T-cell (primary cell): ENCODE data around the gene DELE1. TPM values are rescaled to one million over a fixed set of nuclear protein-coding genes. Genes with fewer than 3 reads are reported as not detected.

Experiments
- ATAC-seq, 4 experiments: fragments of 200-7000 bp in 3 of 4; fragments of 150-1000 bp in 1 of 4; cut with Tn5 transposase; replicated peaks in 1 of 4; 1 replicate in 3 of 4; 2 replicates in 1 of 4; pipeline ENCODE4 v1.10.0; 2021; ENCODE audit warnings: moderate library complexity in 3 of 4, mild to moderate bottlenecking in 2 of 4, moderate number of reproducible peaks in 1 of 4
- CTCF ChIA-PET, 2 donors: fragments of 300-600 bp; sonication (Branson Sonifier 250); formaldehyde crosslinking; loops; one replicate each; lab custom pipeline; 2022; ENCODE audit warnings: antibody characterized with exemption in 2 of 2; lab: Charles Lee
- POLR2A ChIA-PET, 2 donors: fragments of 300-600 bp; sonication (Branson Sonifier 250); formaldehyde crosslinking; loops; one replicate each; lab custom pipeline; 2022; ENCODE audit warnings: antibody characterized with exemption in 2 of 2; lab: Charles Lee
- DNase-seq, 35 experiments: peaks; one replicate each; pipeline versions ENCODE4 v3.0.0 to v3.0.0-alpha.2; 2013 to 2023
- H3K27ac ChIP-seq: one replicate; pipeline ENCODE4 v1.5.1; 2013; ENCODE audit warnings: low read length
- H3K27me3 ChIP-seq, 2 experiments: replicated peaks in 1 of 2; 1 replicate in 1 of 2; 2 replicates in 1 of 2; pipeline versions ENCODE4 v1.6.1 to v1.7.0; 2013; ENCODE audit warnings: low read length in 1 of 2, mixed read lengths in 1 of 2; ENCODE audit not compliant: control insufficient read depth in 2 of 2, insufficient read depth in 2 of 2; ENCODE audit errors: extremely low read depth in 1 of 2
- H3K36me3 ChIP-seq, 2 donors: 1 replicate in 1 of 2; 2 replicates in 1 of 2; pipeline versions ENCODE4 v1.6.1 to v1.7.0; 2013; ENCODE audit warnings: low read length in 1 of 2; ENCODE audit not compliant: control insufficient read depth in 2 of 2, insufficient read depth in 1 of 2; ENCODE audit errors: extremely low read depth in 1 of 2
- H3K4me1 ChIP-seq, 2 experiments: 1 replicate in 1 of 2; 2 replicates in 1 of 2; pipeline versions ENCODE4 v1.6.1 to v1.7.0; 2013; ENCODE audit warnings: low read length in 2 of 2, mixed read lengths in 1 of 2; ENCODE audit not compliant: insufficient read depth in 2 of 2, control insufficient read depth in 1 of 2; ENCODE audit errors: extremely low read depth in 1 of 2
- H3K4me3 ChIP-seq, 2 donors: 1 replicate in 1 of 2; 2 replicates in 1 of 2; pipeline versions ENCODE4 v1.5.1 to v1.7.0; 2013; ENCODE audit warnings: mild to moderate bottlenecking in 2 of 2, low read length in 1 of 2, moderate library complexity in 1 of 2; ENCODE audit not compliant: control insufficient read depth in 1 of 2; ENCODE audit errors: extremely low read depth in 1 of 2
- H3K9me3 ChIP-seq: 2 replicates; pipeline ENCODE4 v1.7.0; 2013
- H3K27ac Mint-ChIP-seq, 2 donors: one replicate each; pipeline ENCODE4 v1.8.0; 2020 to 2021; ENCODE audit warnings: mild to moderate bottlenecking in 2 of 2, mixed read lengths in 2 of 2
- H3K27me3 Mint-ChIP-seq, 2 donors: one replicate each; pipeline ENCODE4 v1.8.0; 2021 to 2022; ENCODE audit warnings: mixed read lengths in 2 of 2
- H3K36me3 Mint-ChIP-seq: one replicate; pipeline ENCODE4 v1.8.0; 2021; ENCODE audit warnings: mixed read lengths
- H3K4me1 Mint-ChIP-seq, 3 donors: one replicate each; pipeline ENCODE4 v1.8.0; 2020 to 2022; ENCODE audit warnings: mixed read lengths in 3 of 3, mild to moderate bottlenecking in 1 of 3
- H3K4me3 Mint-ChIP-seq, 3 donors: one replicate each; pipeline ENCODE4 v1.8.0; 2020 to 2022; ENCODE audit warnings: mild to moderate bottlenecking in 3 of 3, mixed read lengths in 3 of 3, moderate library complexity in 3 of 3
- H3K9me3 Mint-ChIP-seq, 3 donors: one replicate each; pipeline ENCODE4 v1.8.0; 2020 to 2022; ENCODE audit warnings: mixed read lengths in 3 of 3
- WGBS: methylation state at CpG from one replicate; pipeline ENCODE4 v1.1.5; 2013; ENCODE audit warnings: missing lambda C conversion rate; ENCODE audit not compliant: insufficient coverage; 5-methylcytosine and 5-hydroxymethylcytosine counted together
- total RNA-seq, 35 experiments: library from RNA in 6 of 35; stranded (reverse) in 6 of 35; fragments of 120-200 nt in 1 of 35; gene quantifications; one replicate each; pipeline versions ENCODE4 v1.2.1 to v1.2.4 and lab custom pipeline; 2013 to 2026

DELE1 gene, protein sequence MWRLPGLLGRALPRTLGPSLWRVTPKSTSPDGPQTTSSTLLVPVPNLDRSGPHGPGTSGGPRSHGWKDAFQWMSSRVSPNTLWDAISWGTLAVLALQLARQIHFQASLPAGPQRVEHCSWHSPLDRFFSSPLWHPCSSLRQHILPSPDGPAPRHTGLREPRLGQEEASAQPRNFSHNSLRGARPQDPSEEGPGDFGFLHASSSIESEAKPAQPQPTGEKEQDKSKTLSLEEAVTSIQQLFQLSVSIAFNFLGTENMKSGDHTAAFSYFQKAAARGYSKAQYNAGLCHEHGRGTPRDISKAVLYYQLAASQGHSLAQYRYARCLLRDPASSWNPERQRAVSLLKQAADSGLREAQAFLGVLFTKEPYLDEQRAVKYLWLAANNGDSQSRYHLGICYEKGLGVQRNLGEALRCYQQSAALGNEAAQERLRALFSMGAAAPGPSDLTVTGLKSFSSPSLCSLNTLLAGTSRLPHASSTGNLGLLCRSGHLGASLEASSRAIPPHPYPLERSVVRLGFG
- total RNA-seq (100 to 1,000 TPM in 1 of 5 donors, 10 to 100 TPM in 4; 80.3 to 130 (median 85.2) TPM), total RNA-seq (lab: John Stamatoyannopoulos, UW) (40.9 to 172 (median 85.5) reads per million in 29 experiments)
- 79.4 TPM for total RNA-seq (2013)

DNA sequence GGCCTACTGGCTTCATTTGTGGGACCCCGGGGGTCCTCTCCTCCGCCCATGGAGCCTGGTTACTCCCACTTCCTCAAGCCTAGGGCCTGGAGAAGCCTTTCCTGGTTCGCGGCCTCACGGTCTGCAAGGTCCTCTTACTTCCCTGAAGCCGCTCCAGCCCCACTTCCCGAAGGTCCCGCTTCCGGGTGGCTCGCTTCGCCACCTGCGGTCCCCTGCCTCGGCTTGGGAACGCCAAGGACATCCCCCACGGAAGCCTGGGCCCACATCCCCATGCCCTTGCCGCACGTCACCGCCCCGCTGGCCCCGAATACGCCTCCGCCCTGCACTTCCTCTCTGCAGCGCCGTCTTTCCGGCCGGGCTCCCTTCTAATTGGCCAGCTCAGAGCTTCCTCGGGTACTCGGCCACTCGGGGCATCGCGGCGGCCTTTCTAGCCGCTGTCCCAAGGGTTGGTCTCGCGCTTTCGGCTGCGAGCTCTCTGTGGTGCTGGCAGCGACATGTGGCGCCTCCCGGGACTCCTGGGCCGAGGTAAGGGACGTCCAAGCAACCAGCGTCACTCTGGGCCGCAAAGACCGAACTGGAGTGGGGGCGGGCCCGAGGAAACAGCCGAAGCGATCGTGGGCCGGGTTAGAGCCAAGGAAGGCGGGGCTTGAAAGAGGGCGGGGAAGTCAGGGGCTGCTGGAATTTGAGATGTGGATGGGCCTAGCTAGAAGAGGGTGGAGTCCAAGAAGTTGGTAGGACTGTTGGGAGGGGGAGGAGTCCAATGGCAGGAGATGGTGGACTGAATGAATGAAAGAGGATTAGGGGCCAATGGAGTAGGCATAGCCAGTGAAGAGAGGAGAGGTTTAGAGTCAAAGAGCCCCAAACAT lies at the start of gene DELE1:
DELE1 (plus strand) TSS at position 424 of the 866 bp plus-strand sequence; CDS start at position 495, 71 bp downstream.
- peaks cover 35 to 43% (median 42%) of the 10 kb centered on the region in 3 donors for H3K4me1 Mint-ChIP-seq
- peak within 1 kb of the TSS; percentile 73 to 76 for H3K4me3 ChIP-seq
- peak within 1 kb of the TSS; percentile 96 for H3K27ac ChIP-seq
- H3K36me3 ChIP-seq = peaks cover 10 to 33% of the 10 kb centered on the region in 2 donors
- DNase-seq (peak; percentile 83 to 93 (median 87)), ATAC-seq (peak; percentile 96 to 98 (median 98))
- POLR2A ChIA-PET = interaction anchor here (0.5 to 1.1 kb wide), 5 partner anchors 18 to 331 kb away, joined by 3 to 6 read pairs (median 3); no protein-coding TSS in a partner anchor
- no peaks in the 10 kb centered on the region for H3K27me3 Mint-ChIP-seq
- no peaks in the 10 kb centered on the region for H3K9me3 Mint-ChIP-seq
- peaks cover 5 to 24% of the 10 kb centered on the region in 2 experiments for H3K4me1 ChIP-seq
- no peaks in the 10 kb centered on the region for H3K27me3 ChIP-seq
- H3K27ac Mint-ChIP-seq = peak within 1 kb of the TSS; percentile 93 to 94
- CTCF ChIA-PET = interaction anchor here (0.5 to 2.7 kb wide), 15 partner anchors 10 to 603 kb away, joined by 3 to 12 read pairs (median 4); partner anchors contain the start of genes DIAPH1 (in 1 of the 2), HDAC3 (in 1 of the 2), RELL2 (in 1 of the 2) and RNF14 (in 1 of the 2)
- peak within 1 kb of the TSS; percentile 89 to 93 (median 91) for H3K4me3 Mint-ChIP-seq
- peaks cover 34% of the 10 kb centered on the region for H3K36me3 Mint-ChIP-seq
- no peaks in the 10 kb centered on the region for H3K9me3 ChIP-seq
- under 1% methylated on average over 51 of the region's 53 CpGs for WGBS

DNA sequence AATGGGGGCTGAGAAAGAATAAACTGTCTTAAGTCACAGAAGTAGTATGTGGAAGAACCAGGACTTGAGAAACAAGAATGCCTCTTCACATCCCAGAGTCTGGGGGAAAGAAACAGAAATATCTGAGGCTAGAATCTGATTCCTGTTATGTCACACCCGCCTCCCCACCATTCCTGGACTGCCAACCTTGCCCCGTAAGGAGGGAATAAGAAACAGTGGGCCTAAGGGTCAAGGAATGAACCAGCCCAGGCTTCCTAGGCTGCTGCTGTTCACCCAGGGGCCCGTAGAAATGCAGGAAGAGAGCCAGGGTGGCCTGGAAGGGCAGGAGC lies 49.8 kb upstream of the DELE1 start:
- DNase-seq (no peak), ATAC-seq (no peak)
- Mint-ChIP-seq H3K4me3 (no peak overlapping the region), H3K9me3 (no peaks in the 10 kb centered on the region), H3K27ac (no peak overlapping the region), H3K27me3 (peaks cover 67% of the 10 kb centered on the region in 2 donors), H3K36me3 (no peaks in the 10 kb centered on the region), H3K4me1 (peaks cover 17 to 26% (median 23%) of the 10 kb centered on the region in 3 donors)
- Histone ChIP-seq H3K27ac (no peak overlapping the region), H3K4me3 (no peak overlapping the region), H3K4me1 (peaks cover 7 to 33% of the 10 kb centered on the region in 2 experiments), H3K27me3 (peaks cover 14 to 72% of the 10 kb centered on the region in 2 experiments), H3K9me3 (no peaks in the 10 kb centered on the region), H3K36me3 (no peaks in the 10 kb centered on the region)
- 71% methylated on average over 1 of the region's 3 CpGs for WGBS
- CTCF ChIA-PET = no interaction called here
- POLR2A ChIA-PET = no interaction called here

DNA sequence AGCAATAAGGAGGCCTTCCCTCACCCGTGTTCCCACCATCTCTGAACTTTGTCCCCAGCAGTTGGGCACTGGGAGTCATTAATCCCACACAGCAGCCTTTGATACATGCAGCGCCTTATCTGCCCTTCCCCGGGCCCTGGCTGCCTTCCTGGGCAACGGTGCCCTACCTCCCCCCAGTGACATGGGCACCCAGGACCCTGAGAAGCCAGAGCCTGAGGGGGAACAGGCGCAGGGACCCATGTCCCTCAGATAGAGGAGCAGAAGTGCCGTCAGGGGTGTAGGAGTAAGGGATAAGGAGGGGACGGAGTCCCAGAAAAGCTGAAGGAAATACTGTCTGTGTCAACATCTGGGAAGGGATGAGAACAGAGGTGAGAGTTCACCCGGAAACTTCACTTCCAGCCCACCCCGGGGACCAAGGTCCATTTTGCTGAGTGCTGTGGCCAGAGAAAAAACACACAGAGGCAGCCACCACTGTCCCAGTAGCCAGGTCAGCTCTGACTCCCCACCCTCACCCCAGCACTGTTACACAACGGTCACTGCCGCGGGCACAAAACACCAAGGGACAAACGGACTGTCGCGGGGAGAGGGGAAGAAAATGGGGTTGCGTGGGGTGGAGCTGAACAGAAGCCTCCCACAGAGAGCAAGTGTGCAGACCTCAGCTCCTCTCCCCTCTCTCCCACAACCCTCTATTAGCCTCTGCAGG lies 49.3 kb upstream of the DELE1 start:
- peaks cover 22 to 30% (median 27%) of the 10 kb centered on the region in 3 donors for H3K4me1 Mint-ChIP-seq
- H3K27me3 Mint-ChIP-seq = peaks cover 71 to 72% of the 10 kb centered on the region in 2 donors
- Histone ChIP-seq H3K4me3 (no peak overlapping the region), H3K27ac (no peak overlapping the region), H3K27me3 (peaks cover 15 to 72% of the 10 kb centered on the region in 2 experiments), H3K36me3 (no peaks in the 10 kb centered on the region), H3K9me3 (no peaks in the 10 kb centered on the region), H3K4me1 (peaks cover 10 to 38% of the 10 kb centered on the region in 2 experiments)
- H3K9me3 Mint-ChIP-seq = no peaks in the 10 kb centered on the region
- no peak overlapping the region for H3K27ac Mint-ChIP-seq
- CTCF ChIA-PET = no interaction called here
- H3K36me3 Mint-ChIP-seq = no peaks in the 10 kb centered on the region
- ATAC-seq (no peak), DNase-seq (peak in 1 of 35 experiments; percentile 8)
- POLR2A ChIA-PET = no interaction called here
- no peak overlapping the region for H3K4me3 Mint-ChIP-seq
- 86% methylated on average over 5 of the region's 16 CpGs for WGBS

DNA sequence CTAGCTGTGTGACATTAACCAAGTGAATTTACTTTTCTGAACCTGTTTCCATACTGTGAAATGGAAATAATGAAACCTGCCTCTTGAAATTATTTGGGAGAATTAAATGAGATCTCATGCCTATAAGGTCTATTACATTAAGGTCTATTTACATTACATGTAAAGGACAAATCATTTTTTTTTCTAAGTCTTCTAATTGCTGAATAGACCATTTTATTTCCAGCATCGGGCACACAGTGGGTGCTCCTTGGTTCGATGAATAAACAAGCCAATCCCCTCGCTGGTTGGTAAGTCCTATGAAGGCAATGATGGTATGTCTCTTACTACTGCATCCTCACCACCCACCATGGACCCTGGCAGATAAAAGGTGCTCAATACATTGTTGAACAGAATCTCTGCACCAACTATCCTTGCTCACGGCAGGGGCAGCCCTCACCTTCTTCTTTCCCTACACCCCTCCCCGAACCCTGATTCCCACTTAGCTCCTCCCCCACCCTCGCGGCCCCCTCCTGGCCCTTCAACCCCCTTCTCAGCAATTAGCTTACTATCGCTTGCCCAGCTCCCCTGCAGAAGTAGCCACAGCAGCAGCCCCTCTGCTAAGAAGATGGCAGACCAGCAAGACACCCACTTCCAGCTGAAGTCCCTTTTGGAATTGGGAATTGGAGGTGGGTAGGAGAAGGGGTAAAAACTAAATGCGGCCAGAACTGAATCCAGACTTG lies 48.5 kb upstream of the DELE1 start:
- no peaks in the 10 kb centered on the region for H3K9me3 Mint-ChIP-seq

DNA sequence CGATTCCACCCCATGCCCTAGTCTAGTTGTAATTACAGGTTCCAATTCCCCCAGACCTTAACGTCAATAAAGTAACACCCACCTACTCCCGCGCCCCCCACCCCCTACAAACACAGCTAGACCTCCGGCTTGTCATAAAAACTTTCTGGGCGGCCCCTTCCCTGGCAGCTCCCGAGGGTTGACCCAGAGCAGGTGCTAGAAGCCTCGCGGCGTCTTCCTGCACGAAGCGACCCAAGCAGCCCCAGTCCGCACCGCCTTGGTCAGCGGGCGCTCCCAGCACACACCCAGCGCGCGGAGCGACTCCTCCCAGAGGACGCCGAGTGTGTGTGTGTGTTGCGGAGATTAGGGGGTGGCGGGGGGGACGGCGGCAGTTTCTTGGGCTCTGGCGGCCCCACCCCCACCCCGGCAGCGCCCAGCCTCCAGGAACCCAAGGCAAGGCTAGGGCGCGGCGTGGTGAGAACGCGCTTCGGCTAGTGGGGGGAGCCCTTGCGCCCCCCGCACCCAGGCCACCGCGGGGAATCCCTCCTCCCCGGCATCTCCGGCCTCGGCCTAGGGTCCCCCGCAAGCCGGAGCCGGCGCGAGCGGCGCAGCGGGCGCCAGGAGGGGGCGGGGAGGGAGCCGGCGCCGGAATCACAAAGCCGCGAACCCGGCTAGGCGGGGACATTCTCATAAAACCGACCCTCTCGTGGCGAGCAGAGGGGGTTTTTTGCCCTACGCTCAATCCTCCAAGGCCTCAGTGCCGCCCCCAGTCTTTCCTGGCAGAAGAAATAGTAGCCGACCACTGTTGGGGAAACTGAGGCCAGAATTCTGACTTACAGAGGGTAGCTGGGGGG lies 47.7 kb upstream of the DELE1 start:
- H3K36me3 Mint-ChIP-seq = no peaks in the 10 kb centered on the region
- Histone ChIP-seq H3K36me3 (no peaks in the 10 kb centered on the region), H3K27ac (no peak overlapping the region), H3K27me3 (peaks cover 17 to 72% of the 10 kb centered on the region in 2 experiments), H3K9me3 (no peaks in the 10 kb centered on the region), H3K4me3 (peak overlapping the region in 1 of 2 donors; percentile 45), H3K4me1 (peaks cover 10 to 39% of the 10 kb centered on the region in 2 experiments)
- ATAC-seq (no peak), DNase-seq (peak in 3 of 35 experiments; percentile 4 to 37 (median 23))
- under 1% methylated on average over 55 of the region's 65 CpGs for WGBS
- H3K27ac Mint-ChIP-seq = no peak overlapping the region
- H3K9me3 Mint-ChIP-seq = no peaks in the 10 kb centered on the region
- POLR2A ChIA-PET = interaction anchor here in 1 of 2 donors (0.6 kb wide), 1 partner anchor 233 kb away, joined by 7 read pairs; no protein-coding TSS in a partner anchor
- H3K27me3 Mint-ChIP-seq = peaks cover 71 to 75% of the 10 kb centered on the region in 2 donors
- peak overlapping the region; percentile 11 to 81 (median 43) for H3K4me3 Mint-ChIP-seq
- CTCF ChIA-PET = interaction anchor here in 1 of 2 donors (0.6 kb wide), 1 partner anchor 71 kb away, joined by 6 read pairs; no protein-coding TSS in a partner anchor
- H3K4me1 Mint-ChIP-seq = peaks cover 26 to 32% (median 29%) of the 10 kb centered on the region in 3 donors

More for the DNA sequence above, 48.5 kb upstream of the DELE1 start:
- ATAC-seq (no peak), DNase-seq (peak in 1 of 35 experiments; percentile 21)
- ChIA-PET CTCF (interaction anchor here in 1 of 2 donors (0.6 kb wide), 1 partner anchor 72 kb away, joined by 6 read pairs; no protein-coding TSS in a partner anchor), POLR2A (no interaction called here)
- peak overlapping the region; percentile 11 to 39 (median 14) for H3K4me3 Mint-ChIP-seq
- H3K4me3 ChIP-seq = no peak overlapping the region
- no peaks in the 10 kb centered on the region for H3K36me3 ChIP-seq
- no peak overlapping the region for H3K27ac Mint-ChIP-seq
- peaks cover 17 to 72% of the 10 kb centered on the region in 2 experiments for H3K27me3 ChIP-seq
- 23% methylated on average over 4 of the region's 9 CpGs for WGBS
- H3K36me3 Mint-ChIP-seq = no peaks in the 10 kb centered on the region
- H3K4me1 ChIP-seq = peaks cover 10 to 39% of the 10 kb centered on the region in 2 experiments
- peaks cover 26 to 32% (median 29%) of the 10 kb centered on the region in 3 donors for H3K4me1 Mint-ChIP-seq
- H3K27me3 Mint-ChIP-seq = peaks cover 71 to 72% of the 10 kb centered on the region in 2 donors
- no peak overlapping the region for H3K27ac ChIP-seq
- no peaks in the 10 kb centered on the region for H3K9me3 ChIP-seq
